8988T (cell line): ENCODE results near the gene CSNK1G1.
"Not testable (repeated sequence)": the region's sequence is repeated elsewhere in the genome, so short reads cannot be mapped to it uniquely, and the experiment has no call there.

Experiments
- DNase-seq: peaks from one replicate; pipeline ENCODE4 v3.0.0; 2011

The CSNK1G1 gene

DNA sequence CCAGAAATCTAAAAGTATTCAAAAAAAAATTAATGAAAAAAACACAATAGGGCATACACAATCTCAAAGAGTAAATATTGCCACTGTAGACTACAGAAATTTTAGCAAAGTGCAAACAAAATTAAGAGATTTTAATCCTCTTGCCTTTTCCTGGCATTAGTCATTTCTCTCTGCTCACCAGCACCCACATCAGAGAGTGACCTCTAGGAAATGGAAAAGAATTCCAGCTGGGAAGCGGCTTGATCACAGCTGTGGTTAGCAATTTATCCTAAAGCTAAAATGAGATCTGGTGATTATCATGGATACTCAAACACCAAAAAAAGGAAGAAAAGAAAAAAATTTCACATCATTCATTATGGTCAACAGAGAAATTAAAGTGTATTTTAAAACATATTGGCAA lies 7.5 kb downstream of the CSNK1G1 start:
- no peak for DNase-seq

DNA sequence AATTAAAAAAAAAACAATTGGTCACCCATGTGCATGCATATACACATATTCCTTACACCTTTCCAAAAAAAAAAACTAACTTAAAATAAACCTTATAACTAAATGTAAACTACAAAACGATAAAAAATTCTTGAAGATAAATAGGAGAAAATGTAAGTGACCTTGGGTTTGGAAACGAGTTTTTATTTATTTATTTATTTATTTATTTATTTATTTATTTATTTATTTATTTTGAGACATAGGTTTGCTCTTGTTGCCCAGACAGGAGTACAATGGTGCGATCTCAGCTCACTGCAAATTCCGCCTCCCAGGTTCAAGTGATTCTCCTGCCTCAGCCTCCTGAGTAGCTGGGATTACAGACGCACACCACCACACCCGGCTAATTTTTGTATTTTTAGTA lies 9.7 kb downstream of the CSNK1G1 start:
- DNase-seq = not testable (repeated sequence)

DNA sequence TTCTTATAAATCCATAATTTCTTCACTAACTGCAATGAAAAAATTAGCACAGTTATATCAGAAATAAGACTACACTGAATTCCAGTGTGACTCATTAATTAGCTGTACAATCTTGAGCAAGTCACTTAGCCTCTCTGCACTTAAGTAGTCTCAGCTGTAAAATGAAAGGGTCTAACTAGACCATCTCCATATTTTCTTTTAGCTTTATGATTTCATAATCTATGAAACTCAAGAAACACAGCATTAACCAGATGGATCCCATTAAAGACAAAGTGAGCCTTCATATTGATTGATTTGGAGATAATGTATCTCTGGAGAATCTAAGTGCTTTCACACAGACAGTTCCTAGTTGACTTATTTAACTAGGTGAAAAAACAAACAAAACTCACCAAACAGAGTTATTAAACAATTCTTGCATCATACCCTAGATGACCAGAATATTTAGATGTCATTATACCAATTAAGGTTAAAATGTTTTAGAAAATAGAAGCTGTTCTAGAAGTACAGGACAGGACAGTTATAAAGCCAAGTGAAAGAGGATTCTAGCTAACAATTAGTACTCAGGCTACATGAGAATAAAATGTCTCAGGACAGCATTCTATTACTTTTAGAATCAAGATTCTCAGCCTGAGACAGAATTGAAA lies 11.2 kb downstream of the CSNK1G1 start:
- no peak for DNase-seq

DNA sequence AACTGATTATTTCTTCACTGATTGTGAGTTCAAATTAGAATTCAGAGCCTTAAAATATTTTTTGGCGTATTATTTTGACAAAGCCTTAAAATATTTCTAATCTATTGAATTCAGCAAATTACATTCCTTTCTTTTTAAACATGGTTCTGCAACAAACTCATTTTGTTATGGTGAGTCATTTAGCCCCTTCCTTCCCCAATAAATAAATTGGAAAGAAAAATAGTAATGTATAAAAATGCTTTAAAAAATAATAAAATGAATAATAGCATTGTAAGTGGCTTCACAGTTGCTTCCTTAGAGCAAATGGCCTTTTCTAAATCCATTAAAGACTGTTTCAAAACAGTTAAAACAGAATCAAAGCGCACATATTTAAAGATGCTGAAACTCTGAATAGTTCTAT lies 12.1 kb downstream of the CSNK1G1 start:
- no peak for DNase-seq

DNA sequence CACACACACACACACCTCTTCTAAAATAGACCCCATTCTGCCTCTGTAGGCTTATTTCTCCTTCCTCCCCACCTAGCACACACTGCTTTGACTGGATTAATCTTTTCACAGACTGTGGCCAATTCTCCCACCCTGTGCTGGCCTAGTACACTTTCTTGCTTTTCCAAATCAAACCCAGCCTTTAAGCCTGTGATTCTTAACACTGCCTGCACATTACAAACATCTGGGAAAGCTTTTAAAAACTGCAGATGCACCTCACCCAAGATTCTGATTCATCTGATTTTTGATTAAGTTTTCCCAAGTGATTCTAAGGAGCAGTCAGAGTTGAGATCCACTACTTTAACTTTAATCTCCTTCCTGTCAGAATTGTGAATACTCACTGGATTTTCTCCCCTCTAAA lies 12.8 kb downstream of the CSNK1G1 start:
- no peak for DNase-seq

DNA sequence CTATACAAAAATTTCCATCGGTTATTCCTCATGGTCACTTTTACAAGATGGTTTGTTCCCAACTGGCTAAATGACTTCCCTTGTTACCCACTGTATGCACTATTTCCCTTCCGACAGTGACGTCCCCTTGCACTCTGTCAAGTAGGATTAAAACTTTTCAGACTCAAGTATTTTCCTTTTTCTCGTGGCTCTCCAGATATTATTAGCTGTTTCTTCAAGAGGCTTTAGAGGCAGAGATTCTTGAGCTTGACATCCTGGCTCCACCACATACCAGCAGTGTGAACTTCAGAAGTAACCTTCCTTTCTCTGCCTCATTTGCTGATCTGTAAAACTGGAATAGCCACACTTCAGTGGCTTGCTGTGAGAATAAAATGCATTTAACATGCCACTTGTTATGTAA lies 14.0 kb downstream of the CSNK1G1 start:
- DNase-seq = no peak

DNA sequence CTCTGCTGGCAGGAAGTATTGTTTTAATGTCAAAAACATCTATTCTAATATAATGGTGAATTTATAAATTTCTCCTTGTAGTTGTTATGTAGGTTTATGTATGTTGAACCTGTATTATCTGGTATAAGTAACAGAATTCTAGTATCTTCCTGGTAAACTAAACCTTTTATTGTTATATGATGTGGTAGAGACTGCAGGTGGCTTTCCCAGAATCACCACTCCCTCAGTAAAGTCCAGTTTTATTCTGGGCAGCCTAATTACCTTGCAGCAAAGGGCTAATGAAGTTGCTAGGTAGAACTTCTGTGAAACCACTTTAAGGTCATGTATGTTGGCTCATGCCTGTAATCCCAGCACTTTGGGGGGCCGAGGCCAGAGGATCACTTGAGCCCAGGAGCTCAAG lies 15.6 kb downstream of the CSNK1G1 start:
- no peak for DNase-seq

DNA sequence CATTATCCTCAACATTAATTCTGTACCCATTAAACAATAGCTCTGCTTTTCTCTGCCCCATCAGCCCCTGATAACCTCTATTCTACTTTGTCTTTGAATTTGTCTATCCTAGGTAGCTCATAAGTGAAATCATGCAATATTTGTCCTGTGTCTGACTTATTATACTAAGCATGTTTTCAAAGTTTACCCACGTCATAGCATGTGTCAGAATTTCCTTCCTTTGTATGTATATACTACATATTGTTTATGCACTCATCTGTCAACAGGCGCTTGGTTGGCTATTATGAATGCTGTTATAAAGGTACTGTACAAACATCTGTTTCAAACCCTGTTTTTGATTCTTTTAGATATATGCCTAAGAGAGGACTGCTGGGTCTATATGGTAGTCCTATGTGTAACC lies 18.2 kb downstream of the CSNK1G1 start:
- no peak for DNase-seq

DNA sequence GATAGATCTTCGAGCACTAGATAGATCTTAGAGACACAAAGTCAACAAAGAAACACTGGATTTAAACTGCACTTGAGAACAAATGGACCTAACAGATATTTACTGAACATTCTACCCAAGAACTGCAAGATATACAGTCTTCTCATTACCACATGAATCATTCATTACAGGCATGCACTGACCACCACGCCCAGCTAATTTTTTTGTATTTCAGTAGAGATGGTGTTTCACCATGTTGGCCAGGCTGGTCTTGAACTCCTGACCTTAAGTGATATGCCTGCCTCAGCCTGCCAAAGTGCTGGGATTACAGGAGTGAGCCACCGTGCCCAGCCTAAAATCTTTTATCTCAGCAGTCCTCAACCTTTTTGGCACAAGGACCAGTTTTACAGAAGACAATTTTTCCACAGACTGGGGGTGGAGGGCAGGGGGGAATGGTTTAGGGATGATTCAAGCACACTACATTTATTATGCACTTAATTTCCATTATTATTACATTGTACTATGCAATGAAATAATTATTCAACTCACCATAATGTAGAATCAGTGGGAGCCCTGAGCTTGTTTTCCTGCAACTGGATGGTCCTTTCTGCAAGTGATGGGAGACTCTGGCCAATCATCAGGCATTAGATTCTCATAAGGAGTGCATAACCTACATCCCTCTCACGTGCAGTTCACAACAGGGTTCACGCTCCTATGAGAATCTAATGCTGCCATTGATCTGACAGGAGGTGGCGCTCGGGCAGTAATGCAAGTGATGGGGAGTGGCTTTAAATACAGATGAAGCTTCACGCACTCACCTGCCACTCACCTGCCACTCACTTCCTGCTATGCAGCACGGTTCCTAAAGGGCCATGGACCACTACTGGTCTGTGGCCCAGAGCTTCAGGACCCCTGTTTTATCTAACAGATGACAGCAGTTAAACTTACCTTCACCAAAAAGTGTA lies 21.7 kb downstream of the CSNK1G1 start:
- DNase-seq = no peak

DNA sequence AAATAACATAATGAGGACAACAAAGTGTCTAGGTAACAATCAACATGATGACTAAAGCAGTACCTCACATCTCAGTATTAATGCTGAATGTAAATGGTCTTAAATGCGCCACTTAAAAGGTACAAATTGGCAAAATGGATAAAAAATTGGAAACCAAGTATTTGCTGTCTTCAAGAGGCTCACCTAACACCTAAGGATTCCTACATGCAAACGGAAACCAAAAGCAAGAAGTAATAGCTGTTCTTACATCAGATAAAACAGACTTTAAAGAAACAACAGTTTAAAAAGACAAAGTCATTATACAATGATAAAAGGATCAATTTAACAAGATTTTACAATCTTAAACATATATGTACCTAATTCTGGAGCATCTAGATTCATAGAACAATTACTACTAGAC lies 22.5 kb downstream of the CSNK1G1 start:
- DNase-seq = no peak

DNA sequence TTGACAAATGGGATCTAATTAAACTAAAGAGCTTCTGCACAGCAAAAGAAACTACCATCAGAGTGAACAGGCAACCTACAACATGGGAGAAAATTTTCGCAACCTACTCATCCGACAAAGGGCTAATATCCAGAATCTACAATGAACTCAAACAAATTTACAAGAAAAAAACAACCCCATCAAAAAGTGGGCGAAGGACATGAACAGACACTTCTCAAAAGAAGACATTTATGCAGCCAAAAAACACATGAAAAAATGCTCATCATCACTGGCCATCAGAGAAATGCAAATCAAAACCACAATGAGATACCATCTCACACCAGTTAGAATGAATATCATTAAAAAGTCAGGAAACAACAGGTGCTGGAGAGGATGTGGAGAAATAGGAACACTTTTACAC lies 24.3 kb downstream of the CSNK1G1 start:
- not testable (repeated sequence) for DNase-seq

DNA sequence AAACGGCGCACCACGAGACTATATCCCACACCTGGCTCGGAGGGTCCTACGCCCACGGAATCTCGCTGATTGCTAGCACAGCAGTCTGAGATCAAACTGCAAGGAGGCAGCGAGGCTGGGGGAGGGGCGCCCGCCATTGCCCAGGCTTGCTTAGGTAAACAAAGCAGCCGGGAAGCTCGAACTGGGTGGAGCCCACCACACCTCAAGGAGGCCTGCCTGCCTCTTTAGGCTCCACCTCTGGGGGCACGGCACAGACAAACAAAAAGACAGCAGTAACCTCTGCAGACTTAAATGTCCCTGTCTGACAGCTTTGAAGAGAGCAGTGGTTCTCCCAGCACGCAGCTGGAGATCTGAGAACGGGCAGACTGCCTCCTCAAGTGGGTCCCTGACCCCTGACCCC lies 29.0 kb downstream of the CSNK1G1 start:
- DNase-seq = not testable (repeated sequence)

DNA sequence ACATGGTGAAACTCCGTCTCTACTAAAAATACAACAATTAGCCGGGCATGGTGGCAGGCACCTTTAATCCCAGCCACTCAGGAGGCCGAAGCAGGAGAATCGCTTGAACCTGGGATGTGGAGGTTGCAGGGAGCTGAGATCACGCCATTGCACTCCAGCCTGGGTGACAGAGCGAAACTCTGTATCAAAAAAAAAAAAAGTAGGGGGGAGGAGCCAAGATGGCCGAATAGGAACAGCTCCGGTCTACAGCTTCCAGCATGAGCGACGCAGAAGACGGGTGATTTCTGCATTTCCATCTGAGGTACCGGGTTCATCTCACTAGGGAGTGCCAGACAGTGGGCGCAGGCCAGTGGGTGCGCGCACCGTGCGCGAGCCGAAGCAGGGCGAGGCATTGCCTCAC lies 29.5 kb downstream of the CSNK1G1 start:
- DNase-seq = not testable (repeated sequence)

DNA sequence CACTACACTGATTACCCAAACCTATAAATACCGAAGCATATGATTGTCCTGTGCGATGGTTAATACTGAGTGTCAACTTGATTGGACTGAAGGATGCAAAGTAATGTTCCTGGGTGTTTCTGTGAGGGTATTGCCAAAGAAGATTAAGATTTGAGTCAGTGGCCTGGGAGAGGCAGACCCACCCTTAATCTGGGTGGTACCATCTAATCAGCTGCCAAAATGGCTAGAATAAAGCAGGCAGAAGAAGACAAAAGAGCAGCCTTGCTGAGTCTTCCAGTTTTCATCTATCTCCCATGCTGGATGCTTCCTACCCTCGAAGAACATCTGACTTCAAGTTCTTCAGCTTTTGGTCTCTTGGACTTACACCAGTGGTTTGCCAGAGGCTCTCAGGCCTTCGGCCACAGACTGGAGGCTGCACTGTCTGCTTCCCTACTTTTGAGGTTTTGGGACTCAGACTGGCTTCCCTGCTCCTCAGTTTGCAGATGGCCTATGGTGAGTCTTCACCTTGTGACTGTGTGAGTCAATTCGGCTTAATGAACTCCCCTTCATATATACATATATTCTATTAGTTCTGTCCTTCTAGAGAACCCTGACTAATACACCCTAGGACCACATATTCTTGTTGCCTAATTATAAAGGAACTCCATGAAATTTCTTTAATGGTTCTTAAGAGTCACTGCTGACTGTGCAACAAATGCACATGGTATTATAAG lies 31.7 kb downstream of the CSNK1G1 start:
- no peak for DNase-seq

DNA sequence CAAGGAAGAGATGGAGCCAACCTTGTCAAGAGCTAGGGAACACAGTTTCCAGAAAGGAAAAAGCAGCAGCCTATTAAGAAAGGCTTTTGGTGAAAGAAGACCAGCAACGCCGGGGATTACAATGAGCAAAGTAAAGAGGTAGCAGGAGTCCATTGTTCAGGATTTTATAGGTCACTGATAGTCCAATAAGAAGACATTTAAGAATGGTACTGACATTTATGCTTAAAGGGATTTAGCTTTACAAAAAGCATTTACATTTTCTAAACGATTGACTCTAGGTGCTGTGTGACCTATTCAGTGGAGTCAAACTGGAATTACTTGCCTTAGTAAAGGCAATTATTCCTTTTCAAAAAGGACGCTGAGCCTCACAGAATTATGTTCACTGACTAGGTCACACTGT lies 40.8 kb downstream of the CSNK1G1 start:
- no peak for DNase-seq

DNA sequence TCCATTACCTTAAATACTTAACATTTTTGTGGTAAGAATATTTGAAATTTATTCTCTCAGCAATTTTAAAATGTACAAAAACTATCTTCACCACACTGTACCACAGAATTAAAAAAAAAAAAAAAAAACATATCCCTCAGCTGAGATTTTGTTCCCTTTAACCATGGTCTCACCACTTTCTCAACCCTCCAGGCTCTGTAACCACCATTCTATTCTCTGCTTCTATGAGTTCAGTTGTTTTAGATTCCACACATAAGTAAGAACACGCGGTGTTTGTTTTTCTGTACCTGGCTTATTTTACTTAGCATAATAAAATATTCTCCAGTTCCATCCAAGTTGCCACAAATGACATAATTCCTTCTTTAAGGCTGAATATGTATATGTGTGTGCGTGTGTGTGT lies 41.5 kb downstream of the CSNK1G1 start:
- DNase-seq = no peak

DNA sequence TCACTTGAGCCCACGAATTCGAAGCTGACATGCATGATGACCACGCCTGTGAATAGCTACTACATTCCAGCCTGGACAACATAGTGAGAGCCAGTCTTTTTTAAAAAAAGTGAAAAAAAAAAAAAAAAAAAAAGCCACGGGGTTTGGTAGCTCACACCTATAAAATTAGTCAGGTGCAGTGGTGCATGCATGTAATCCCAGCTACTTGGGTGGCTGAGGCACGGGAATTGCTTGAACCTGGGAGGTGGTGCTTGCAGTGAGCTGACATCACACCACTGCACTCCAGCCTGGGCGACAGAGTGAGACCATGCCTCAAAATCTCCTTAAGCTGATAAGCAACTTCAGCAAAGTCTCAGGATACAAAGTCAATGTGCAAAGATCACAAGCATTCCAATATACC lies 44.4 kb downstream of the CSNK1G1 start:
- DNase-seq = no peak

DNA sequence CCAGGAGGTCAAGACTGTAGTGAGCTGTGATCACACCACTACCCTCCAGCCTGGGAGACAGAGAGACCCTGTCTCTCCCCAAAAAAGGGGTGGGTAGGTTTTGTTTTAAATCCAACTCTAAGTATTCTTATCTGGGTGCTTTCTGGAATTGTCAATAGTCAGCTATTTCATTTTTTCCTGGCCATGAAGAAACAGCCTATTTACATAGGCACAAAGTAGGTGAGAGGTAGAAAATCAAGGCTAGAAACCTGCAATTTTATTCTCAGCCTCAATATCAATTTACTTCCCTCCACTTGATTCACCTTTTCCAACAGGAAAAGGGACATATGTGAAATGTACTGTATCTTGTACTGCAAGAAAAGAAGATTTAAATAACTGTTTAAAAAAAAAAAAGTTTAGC lies 45.9 kb downstream of the CSNK1G1 start:
- DNase-seq = no peak

DNA sequence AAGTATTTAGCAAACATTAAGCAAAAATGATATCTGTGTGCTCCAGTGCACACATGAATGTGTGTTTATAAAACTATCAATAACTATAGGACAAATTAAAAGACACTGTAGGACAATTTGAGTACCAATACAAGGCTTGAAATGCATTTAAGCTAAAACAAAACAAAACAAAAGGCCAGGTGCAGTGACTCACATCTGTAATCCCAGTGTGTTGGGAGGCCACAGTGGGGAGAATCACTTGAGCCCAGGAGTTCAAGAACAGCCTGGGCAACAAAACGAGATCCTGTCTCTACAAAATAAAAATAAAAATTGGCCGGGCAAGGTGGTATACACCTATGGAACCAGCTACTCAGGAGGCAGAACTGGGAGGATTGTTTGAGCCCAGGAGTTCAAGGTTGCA lies 50.7 kb downstream of the CSNK1G1 start:
- no peak for DNase-seq

DNA sequence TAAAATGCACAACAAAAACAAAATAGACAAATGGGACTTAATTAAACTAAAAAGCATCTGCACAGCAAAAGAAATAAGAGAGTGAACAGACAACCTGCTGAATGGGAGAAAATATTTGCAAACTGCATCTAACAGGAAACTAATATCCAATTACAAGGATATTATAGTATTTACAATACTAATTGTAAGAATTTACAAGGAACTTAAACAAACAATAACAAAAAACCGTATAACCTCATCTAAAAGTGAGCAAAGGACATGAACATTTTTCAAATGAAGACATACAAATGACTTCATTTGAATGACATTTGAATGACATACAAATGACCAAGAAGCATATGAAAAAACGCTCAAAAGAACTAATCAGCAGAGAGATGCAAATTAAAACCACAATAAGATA lies 66.4 kb downstream of the CSNK1G1 start:
- no peak for DNase-seq

DNA sequence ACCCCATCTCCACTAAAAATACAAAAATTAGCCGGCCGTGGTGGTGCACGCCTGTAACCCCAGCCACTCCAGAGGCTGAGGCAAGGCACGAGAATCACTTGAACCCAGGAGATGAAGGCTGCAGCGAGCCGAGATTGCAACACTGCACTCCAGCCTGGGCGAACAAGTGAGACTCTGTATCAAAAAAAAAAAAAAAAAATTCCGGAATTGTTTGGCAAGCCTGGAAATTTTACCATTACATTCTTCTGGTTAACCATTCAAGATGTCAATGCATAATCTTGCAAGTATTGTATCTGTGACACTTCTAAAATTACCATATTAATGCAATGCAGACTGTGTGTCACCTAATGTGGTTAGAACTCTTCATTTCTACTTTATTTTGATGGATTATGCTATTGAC lies 67.0 kb downstream of the CSNK1G1 start:
- no peak for DNase-seq

DNA sequence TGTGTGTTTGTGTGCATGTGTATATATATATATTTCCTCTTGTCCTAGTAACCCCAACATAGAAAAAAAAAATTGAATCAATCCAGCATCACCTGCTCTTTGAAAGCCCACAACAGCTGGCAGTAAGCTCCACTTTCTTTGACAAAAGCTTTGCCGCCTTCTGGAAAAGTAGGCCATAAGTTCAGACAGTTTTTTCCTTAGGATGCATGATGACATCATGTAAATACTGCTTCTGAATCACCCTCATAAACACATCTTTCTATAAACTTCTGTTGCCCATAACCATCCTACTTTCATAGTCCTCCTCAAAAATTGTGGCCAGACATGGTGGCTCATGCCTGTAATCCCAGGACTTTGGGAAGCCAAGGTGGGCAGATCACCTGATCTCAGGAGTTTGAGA lies 67.4 kb downstream of the CSNK1G1 start:
- DNase-seq = no peak

DNA sequence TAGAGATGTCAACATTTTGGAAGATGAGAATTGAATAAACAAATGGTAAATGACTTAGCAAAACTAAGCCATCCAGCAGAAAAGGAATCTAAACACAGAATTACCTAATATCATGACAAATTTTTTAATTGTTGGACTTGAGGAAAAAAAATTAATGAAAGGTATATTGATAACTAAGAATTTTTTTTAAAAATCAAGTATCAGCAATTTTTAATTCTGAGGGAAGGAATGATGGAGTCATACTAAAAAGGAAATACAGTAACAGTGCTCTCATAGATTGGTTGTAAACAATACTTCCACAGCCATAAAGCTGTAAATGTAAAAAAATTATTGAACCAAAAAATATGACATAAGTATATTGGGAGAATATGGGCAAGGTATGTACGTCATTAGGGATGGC lies 68.0 kb downstream of the CSNK1G1 start:
- DNase-seq = no peak

DNA sequence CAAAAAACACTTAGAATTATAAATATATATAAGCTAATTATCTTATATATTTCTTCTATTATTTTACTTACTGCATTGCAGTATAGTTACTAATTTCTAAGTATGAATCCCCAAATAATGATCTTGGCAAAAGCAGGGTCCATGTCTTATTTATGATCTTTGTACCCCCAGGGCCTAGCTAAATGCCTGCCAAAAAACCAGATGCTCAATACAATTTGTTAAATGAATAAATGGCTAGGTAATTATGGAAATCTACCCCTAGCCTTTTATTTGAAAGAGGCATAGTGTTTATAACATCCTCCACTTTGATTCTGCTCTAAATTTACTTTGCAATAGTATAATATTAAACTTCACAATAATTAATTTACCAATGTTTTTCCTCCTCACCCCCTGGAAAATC lies 69.5 kb downstream of the CSNK1G1 start:
- no peak for DNase-seq
